Measurements from ENCODE around the gene SYNGR2.

SYNGR2 gene, protein sequence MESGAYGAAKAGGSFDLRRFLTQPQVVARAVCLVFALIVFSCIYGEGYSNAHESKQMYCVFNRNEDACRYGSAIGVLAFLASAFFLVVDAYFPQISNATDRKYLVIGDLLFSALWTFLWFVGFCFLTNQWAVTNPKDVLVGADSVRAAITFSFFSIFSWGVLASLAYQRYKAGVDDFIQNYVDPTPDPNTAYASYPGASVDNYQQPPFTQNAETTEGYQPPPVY

DNA sequence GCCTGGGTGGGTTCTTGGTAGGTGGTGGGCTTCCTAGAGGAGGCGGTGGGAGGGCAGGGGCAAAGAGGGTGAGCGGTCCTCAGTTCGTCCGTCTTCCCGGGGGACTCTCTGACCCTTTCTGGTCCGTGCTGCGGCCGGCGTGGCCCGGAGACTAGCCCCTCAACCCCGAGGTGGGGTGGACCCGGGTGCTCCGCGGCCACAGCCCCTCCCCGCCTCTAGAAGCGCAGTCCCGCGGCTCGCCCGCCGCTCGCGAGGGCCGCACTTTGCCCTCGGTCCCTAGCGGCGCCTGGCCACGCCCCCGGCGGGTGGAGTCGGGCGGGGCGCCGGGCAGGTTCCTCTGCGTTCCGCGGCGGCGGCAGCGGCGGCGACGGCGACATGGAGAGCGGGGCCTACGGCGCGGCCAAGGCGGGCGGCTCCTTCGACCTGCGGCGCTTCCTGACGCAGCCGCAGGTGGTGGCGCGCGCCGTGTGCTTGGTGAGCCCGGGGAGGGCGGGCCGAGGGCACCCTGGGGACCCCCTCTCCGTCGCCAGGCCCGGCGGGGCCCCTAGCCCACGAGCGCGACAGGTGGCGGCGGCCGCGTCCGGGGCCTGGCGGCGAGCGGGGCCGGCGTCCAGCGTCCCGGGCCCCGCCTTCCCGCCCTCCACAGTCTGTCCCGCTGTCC is at the start of gene SYNGR2:
Gene SYNGR2, plus strand, starts transcription at position 340 of the 661 bp plus-strand sequence. Its CDS starts 36 bp downstream, at position 376.
- Histone ChIP-seq H3K4me3 (ENCODE audit: low read depth in 1 of 2, low read length in 2 of 2) (peak within 1 kb of the TSS; percentile 83 to 94), H3K4me1 (ENCODE audit: control insufficient read depth in 1 of 2, insufficient read depth in 2 of 2, low read length in 2 of 2) (peaks cover 44 to 49% of the 10 kb centered on the region in 2 donors), H3K27me3 (ENCODE audit: control insufficient read depth in 1 of 2, insufficient read depth in 2 of 2, low read length in 2 of 2) (no peaks in the 10 kb centered on the region), H3K9ac (ENCODE audit: low read depth in 1 of 2, low read length in 2 of 2) (peak within 1 kb of the TSS; percentile 76 to 84), H3K27ac (ENCODE audit: low read depth, low read length) (peak within 1 kb of the TSS; percentile 83), H3K36me3 (ENCODE audit: control insufficient read depth in 1 of 2, insufficient read depth in 2 of 2, low read length in 2 of 2) (peaks cover 0 to 14% of the 10 kb centered on the region in 2 donors), H3K9me3 (ENCODE audit: control insufficient read depth in 1 of 2, low read length in 2 of 2) (no peaks in the 10 kb centered on the region)

DNA sequence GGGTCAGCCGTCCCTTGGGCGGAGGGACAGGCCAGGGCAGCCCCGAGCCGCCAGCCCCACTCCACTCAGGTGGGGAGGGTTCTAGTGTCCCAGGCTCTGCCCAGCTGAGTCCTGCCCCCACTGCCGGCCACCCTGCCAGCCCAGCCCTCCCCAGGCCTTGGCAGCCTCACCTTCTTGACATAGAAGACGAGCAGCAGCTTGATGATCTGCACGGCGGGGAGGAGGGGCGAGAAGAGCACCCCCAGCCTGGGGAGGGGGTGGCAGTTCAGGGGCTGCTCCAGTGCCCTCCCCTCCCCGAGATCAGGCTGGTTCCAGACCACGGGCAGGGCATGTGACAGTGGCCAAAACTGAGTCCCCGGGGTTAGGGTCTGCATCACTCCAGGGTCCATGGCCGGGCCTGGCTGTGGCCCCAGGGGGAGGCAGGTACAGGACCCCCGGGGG is 49.6 kb upstream of the SYNGR2 start:
- H3K9me3 ChIP-seq (ENCODE audit: control insufficient read depth in 1 of 2, low read length in 2 of 2), result no peaks in the 10 kb centered on the region
- H3K27me3 ChIP-seq (ENCODE audit: control insufficient read depth in 1 of 2, insufficient read depth in 2 of 2, low read length in 2 of 2), result no peaks in the 10 kb centered on the region
- no peak overlapping the region for H3K27ac ChIP-seq (ENCODE audit: low read depth, low read length)
- H3K4me3 ChIP-seq (ENCODE audit: low read depth in 1 of 2, low read length in 2 of 2), result no peak overlapping the region
- no peak overlapping the region for H3K9ac ChIP-seq (ENCODE audit: low read depth in 1 of 2, low read length in 2 of 2)
- peaks cover 0 to 42% of the 10 kb centered on the region in 2 donors for H3K36me3 ChIP-seq (ENCODE audit: control insufficient read depth in 1 of 2, insufficient read depth in 2 of 2, low read length in 2 of 2)
- H3K4me1 ChIP-seq (ENCODE audit: control insufficient read depth in 1 of 2, insufficient read depth in 2 of 2, low read length in 2 of 2), result peaks cover 4 to 26% of the 10 kb centered on the region in 2 donors

DNA sequence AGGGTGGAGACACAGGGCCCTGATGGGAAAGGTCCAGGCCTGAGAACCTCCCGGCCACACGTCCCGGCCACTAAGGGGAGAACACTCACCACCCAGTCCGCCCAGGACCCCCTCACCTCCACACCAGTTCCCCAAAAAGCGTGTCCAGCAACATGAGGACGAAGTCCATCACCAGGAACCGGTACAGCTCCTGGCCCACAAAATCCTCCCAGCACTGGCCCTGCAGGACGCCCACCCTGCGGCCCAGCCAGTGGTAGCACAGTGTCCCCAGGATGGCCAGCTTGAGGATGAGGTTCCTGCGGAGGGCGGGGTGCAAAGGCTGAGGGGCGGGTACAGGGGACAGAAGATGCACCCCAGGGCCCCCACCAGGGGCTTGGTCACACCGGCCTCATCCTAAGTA is 47.8 kb upstream of the SYNGR2 start:
- Histone ChIP-seq H3K36me3 (ENCODE audit: control insufficient read depth in 1 of 2, insufficient read depth in 2 of 2, low read length in 2 of 2) (peaks cover 0 to 45% of the 10 kb centered on the region in 2 donors), H3K9me3 (ENCODE audit: control insufficient read depth in 1 of 2, low read length in 2 of 2) (no peaks in the 10 kb centered on the region), H3K27me3 (ENCODE audit: control insufficient read depth in 1 of 2, insufficient read depth in 2 of 2, low read length in 2 of 2) (no peaks in the 10 kb centered on the region), H3K4me3 (ENCODE audit: low read depth in 1 of 2, low read length in 2 of 2) (no peak overlapping the region), H3K27ac (ENCODE audit: low read depth, low read length) (no peak overlapping the region), H3K9ac (ENCODE audit: low read depth in 1 of 2, low read length in 2 of 2) (no peak overlapping the region), H3K4me1 (ENCODE audit: control insufficient read depth in 1 of 2, insufficient read depth in 2 of 2, low read length in 2 of 2) (peaks cover 8 to 41% of the 10 kb centered on the region in 2 donors)

DNA sequence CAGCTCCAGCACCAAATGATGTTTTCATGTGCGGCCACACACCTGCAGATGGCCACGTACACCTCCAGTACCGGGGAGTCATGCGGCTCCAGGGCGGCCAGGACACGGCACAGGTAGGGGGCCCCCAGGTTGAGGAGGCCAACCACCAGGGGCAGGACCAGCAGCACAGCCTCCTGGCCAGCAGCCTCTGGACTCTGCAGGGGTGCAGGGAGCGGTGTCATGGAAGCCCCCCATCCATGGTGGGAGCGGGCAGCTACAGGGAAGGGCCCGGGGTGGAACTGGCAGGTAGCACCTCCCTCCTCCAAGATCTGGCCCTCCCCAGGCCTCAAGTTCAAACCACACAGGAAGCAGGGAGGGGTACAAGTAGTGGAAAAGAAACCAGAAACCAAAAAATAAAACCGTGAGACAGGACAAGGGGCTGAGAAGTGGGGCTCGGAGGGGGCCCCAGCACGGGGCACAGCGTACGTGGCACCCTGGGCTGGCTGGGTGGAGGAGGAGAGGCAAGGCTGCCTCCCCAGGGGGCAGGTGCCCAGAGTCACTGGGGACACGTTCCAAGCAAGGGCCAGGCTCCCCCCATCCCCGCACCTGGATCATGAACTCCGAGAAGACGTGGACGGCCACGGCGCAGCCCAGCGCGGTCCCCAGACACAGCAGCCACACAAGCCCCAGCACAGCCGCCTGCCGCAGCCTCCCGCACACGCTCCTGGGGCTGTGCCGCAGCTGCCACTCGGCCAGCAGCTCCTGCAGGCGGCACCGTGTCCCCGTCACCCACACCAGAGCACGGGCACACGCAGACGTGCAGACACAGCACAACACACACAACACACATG is 47.2 kb upstream of the SYNGR2 start:
- Histone ChIP-seq H3K4me1 (ENCODE audit: control insufficient read depth in 1 of 2, insufficient read depth in 2 of 2, low read length in 2 of 2) (peaks cover 8 to 48% of the 10 kb centered on the region in 2 donors), H3K4me3 (ENCODE audit: low read depth in 1 of 2, low read length in 2 of 2) (peak overlapping the region; percentile 15 to 32), H3K27me3 (ENCODE audit: control insufficient read depth in 1 of 2, insufficient read depth in 2 of 2, low read length in 2 of 2) (no peaks in the 10 kb centered on the region), H3K9me3 (ENCODE audit: control insufficient read depth in 1 of 2, low read length in 2 of 2) (no peaks in the 10 kb centered on the region), H3K36me3 (ENCODE audit: control insufficient read depth in 1 of 2, insufficient read depth in 2 of 2, low read length in 2 of 2) (peaks cover 0 to 45% of the 10 kb centered on the region in 2 donors), H3K9ac (ENCODE audit: low read depth in 1 of 2, low read length in 2 of 2) (no peak overlapping the region), H3K27ac (ENCODE audit: low read depth, low read length) (no peak overlapping the region)

DNA sequence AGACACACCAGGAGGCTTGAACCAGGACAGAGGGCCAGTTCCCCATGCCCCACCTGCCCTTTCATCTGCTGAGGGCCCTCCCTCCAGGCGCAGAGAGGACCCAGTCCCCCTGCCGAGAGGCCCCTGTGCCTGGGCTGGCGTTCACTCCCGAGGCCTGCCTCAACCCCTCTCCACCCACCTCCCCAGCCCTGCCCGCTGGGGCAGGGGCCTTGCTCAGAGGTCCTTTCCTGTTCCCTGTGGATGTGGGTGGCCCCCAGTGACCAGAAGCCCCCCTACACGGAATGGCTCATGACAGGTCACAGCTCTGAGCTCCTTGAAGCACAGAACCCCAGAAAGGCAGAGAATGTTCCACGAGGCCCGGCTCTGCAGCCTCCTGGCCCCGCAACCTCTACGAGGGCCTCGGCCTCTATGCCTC is 46.6 kb upstream of the SYNGR2 start:
- Histone ChIP-seq H3K27ac (ENCODE audit: low read depth, low read length) (no peak overlapping the region), H3K4me3 (ENCODE audit: low read depth in 1 of 2, low read length in 2 of 2) (peak overlapping the region; percentile 15 to 32), H3K9me3 (ENCODE audit: control insufficient read depth in 1 of 2, low read length in 2 of 2) (no peaks in the 10 kb centered on the region), H3K4me1 (ENCODE audit: control insufficient read depth in 1 of 2, insufficient read depth in 2 of 2, low read length in 2 of 2) (peaks cover 12 to 52% of the 10 kb centered on the region in 2 donors), H3K9ac (ENCODE audit: low read depth in 1 of 2, low read length in 2 of 2) (no peak overlapping the region), H3K27me3 (ENCODE audit: control insufficient read depth in 1 of 2, insufficient read depth in 2 of 2, low read length in 2 of 2) (no peaks in the 10 kb centered on the region), H3K36me3 (ENCODE audit: control insufficient read depth in 1 of 2, insufficient read depth in 2 of 2, low read length in 2 of 2) (peaks cover 0 to 45% of the 10 kb centered on the region in 2 donors)

DNA sequence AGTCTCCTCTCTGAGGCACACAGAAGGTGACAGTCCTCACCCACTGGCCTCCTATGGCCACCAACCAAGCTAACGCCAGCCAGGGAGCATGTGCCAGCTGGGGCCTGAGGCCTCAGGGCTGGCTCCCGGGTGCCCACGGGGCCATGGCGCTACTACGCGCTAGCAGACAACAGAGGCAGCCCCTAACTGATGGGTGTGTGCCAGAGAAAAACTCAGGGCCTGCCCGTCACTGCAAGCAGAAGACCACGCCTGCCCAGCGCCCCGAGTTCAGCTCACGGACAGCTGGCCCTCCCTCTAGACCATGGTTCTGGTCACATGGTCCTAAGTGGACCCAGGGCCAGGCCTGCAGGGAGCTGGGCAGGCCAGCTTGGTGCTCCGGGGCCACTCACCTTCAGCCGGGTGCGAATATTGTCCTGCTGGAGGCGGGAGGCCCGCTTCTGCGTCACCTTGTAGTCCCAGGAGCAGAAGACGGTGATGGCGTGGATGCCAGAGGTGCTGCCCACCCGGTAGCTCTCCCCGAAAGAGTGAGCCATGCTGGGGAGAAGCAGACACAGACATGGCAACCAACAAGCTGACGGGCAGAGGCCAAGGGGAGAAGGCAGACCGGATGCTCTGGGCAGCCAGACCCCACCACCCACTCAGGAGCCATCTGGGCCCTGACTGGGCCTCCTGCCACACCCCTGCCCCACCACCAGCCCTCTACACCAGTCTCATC is 46.0 kb upstream of the SYNGR2 start:
- Histone ChIP-seq H3K9me3 (ENCODE audit: control insufficient read depth in 1 of 2, low read length in 2 of 2) (no peaks in the 10 kb centered on the region), H3K9ac (ENCODE audit: low read depth in 1 of 2, low read length in 2 of 2) (no peak overlapping the region), H3K4me1 (ENCODE audit: control insufficient read depth in 1 of 2, insufficient read depth in 2 of 2, low read length in 2 of 2) (peaks cover 17 to 55% of the 10 kb centered on the region in 2 donors), H3K27ac (ENCODE audit: low read depth, low read length) (no peak overlapping the region), H3K27me3 (ENCODE audit: control insufficient read depth in 1 of 2, insufficient read depth in 2 of 2, low read length in 2 of 2) (no peaks in the 10 kb centered on the region), H3K36me3 (ENCODE audit: control insufficient read depth in 1 of 2, insufficient read depth in 2 of 2, low read length in 2 of 2) (peaks cover 0 to 39% of the 10 kb centered on the region in 2 donors), H3K4me3 (ENCODE audit: low read depth in 1 of 2, low read length in 2 of 2) (no peak overlapping the region)

DNA sequence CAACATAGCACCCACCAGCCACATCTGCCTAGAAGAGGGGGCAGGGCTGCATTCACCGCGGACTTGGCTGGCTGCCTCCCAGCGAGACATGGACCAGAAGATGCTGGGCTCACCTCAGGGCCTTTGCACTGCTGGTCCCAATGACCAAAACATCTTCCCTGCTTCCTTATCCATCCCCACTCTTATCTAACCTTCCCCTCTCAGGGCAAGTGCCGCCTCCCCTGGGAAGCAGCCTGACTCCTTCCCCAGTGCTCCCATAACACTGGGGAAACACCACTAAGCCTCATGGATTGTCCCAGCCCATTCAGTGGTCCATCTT is 45.5 kb upstream of the SYNGR2 start:
- Histone ChIP-seq H3K4me1 (ENCODE audit: control insufficient read depth in 1 of 2, insufficient read depth in 2 of 2, low read length in 2 of 2) (peaks cover 14 to 54% of the 10 kb centered on the region in 2 donors), H3K9ac (ENCODE audit: low read depth in 1 of 2, low read length in 2 of 2) (no peak overlapping the region), H3K27ac (ENCODE audit: low read depth, low read length) (no peak overlapping the region), H3K27me3 (ENCODE audit: control insufficient read depth in 1 of 2, insufficient read depth in 2 of 2, low read length in 2 of 2) (no peaks in the 10 kb centered on the region), H3K4me3 (ENCODE audit: low read depth in 1 of 2, low read length in 2 of 2) (no peak overlapping the region), H3K9me3 (ENCODE audit: control insufficient read depth in 1 of 2, low read length in 2 of 2) (no peaks in the 10 kb centered on the region), H3K36me3 (ENCODE audit: control insufficient read depth in 1 of 2, insufficient read depth in 2 of 2, low read length in 2 of 2) (peaks cover 0 to 38% of the 10 kb centered on the region in 2 donors)

DNA sequence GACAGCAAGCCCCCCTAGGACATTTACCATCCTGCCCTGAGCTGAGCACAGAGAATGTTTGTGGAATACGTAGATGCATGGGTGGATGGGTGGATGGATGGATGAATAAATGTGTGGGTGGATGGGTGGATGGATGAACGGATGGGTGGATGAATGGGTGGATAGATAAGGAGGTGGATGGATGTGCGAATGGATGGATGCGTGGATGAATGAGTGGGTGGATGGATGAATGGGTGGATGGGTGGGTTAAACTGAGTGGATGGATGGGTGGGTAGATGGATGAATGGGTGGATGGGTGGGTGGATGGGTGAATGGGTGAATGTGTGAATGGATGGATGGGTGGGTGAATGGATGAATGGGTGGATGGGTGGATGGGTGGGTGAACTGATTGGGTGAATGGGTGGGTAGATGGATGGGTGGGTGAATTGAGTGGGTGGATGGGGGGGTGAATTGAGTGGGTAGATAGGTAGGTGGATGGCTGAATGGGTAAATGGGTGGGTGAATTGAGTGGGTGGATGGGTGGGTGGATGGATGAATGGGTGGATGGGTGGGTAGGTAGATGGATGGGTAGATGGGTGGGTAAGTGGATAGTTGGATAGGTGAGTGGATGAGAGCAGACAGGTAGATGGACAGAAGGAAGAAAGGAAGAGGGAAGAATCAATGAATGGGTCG is 45.0 kb upstream of the SYNGR2 start:
- Histone ChIP-seq H3K4me1 (ENCODE audit: control insufficient read depth in 1 of 2, insufficient read depth in 2 of 2, low read length in 2 of 2) (peaks cover 13 to 52% of the 10 kb centered on the region in 2 donors), H3K4me3 (ENCODE audit: low read depth in 1 of 2, low read length in 2 of 2) (no peak overlapping the region), H3K9ac (ENCODE audit: low read depth in 1 of 2, low read length in 2 of 2) (no peak overlapping the region), H3K9me3 (ENCODE audit: control insufficient read depth in 1 of 2, low read length in 2 of 2) (no peaks in the 10 kb centered on the region), H3K27me3 (ENCODE audit: control insufficient read depth in 1 of 2, insufficient read depth in 2 of 2, low read length in 2 of 2) (no peaks in the 10 kb centered on the region), H3K27ac (ENCODE audit: low read depth, low read length) (no peak overlapping the region), H3K36me3 (ENCODE audit: control insufficient read depth in 1 of 2, insufficient read depth in 2 of 2, low read length in 2 of 2) (peaks cover 0 to 38% of the 10 kb centered on the region in 2 donors)

DNA sequence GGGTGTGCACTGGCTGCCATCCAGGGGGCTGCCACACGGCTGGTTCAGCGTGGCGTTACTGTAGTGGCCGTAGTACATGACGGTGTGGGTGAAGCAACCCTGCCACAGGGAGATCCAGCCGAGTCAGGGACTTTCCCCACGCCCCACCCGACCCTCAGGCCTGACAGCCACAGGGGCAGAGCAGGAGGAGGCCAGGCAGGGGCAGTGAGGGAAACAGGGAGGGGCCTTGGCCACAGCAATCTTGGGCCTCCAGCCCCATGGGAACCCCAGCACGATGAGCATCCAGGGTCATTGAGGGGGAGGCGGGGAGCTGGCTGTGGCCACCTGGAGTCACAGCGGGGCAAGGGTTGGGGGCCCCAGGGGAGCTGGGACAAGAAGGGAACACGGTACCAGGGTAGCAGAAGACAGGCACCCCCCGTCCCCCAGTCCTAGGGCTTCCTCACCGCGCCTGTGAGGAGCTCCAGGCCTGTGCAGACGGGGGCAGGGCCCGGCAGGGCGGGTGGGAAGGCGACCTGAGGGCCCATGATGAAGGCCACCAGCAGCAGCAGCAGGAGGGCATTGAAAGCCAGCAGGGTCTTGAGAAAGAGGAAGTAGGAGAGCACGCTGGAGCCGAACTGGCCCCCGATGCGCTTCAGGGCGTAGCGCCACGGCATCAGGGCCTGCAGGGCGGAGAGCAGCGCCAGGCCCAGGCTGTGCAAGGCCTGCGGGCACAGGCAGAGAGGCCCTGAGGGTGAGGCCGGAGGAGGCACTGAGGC is 44.1 kb upstream of the SYNGR2 start:
- Histone ChIP-seq H3K36me3 (ENCODE audit: control insufficient read depth in 1 of 2, insufficient read depth in 2 of 2, low read length in 2 of 2) (peaks cover 0 to 34% of the 10 kb centered on the region in 2 donors), H3K9ac (ENCODE audit: low read depth in 1 of 2, low read length in 2 of 2) (no peak overlapping the region), H3K4me3 (ENCODE audit: low read depth in 1 of 2, low read length in 2 of 2) (no peak overlapping the region), H3K4me1 (ENCODE audit: control insufficient read depth in 1 of 2, insufficient read depth in 2 of 2, low read length in 2 of 2) (peaks cover 17 to 58% of the 10 kb centered on the region in 2 donors), H3K9me3 (ENCODE audit: control insufficient read depth in 1 of 2, low read length in 2 of 2) (no peaks in the 10 kb centered on the region), H3K27me3 (ENCODE audit: control insufficient read depth in 1 of 2, insufficient read depth in 2 of 2, low read length in 2 of 2) (no peaks in the 10 kb centered on the region), H3K27ac (ENCODE audit: low read depth, low read length) (peak overlapping the region; percentile 32)
